ENCODE results near the gene TTLL11.
"Not testable (repeated sequence)": the region's sequence is repeated elsewhere in the genome, so short reads cannot be mapped to it uniquely, and the experiment has no call there.

TTLL11 gene

DNA sequence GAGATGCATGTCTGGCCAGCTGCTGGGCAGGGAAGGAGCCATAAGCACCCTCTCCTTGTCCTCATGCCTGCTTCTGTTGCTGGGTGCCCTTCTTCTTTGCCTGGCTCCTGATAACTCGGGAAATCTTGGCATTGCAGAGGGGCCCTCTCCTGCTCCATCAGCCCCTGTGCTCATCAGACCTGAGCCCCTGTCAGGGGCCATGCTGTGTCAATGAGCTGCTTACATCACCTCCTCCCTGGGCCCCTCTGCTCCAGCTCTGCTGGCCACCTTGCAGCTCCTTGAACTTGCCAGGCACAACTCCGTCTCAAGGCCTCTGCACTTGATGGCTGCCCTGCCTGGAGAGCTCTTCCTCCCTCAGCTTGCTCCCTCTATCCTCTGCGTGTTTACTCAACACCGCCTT lies 194.3 kb downstream of the TTLL11 start:
- no peaks in the 10 kb centered on the region for H3K27me3 ChIP-seq (ENCODE audit: control insufficient read depth in 2 of 2, insufficient read depth in 2 of 2, low read length in 2 of 2)
- H3K4me3 ChIP-seq (ENCODE audit: low read length in 2 of 2): no peak overlapping the region
- H3K27ac ChIP-seq (ENCODE audit: low read depth in 2 of 2, low read length in 2 of 2): no peak overlapping the region
- H3K9me3 ChIP-seq (ENCODE audit: control insufficient read depth in 2 of 2, low read length in 2 of 2): no peaks in the 10 kb centered on the region
- H3K9ac ChIP-seq (ENCODE audit: low read depth in 1 of 2, low read length in 2 of 2): no peak overlapping the region
- H3K36me3 ChIP-seq (ENCODE audit: control insufficient read depth in 2 of 2, insufficient read depth in 2 of 2, low read length in 2 of 2): no peaks in the 10 kb centered on the region
- H3K4me1 ChIP-seq (ENCODE audit: control insufficient read depth in 2 of 2, insufficient read depth in 2 of 2, low read length in 2 of 2): no peaks in the 10 kb centered on the region

DNA sequence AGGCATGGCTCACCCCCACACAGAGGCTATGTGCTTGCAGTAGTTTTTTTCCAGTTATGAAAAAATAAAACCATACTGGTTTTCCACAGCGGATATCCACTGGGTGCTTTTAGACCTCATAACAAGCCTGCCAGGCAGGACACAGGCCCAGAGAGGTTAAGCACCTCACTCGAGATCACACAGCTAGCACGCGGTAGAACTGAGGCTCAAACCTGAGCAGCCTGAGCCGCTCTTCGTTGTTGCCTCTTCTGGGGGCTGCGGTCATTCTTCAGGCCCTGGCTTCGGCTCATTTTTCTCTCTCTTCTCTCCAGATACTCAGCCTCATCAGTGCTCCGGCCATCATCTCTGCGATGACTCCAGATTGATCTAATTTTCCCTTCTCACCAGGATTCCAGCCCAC lies 196.0 kb downstream of the TTLL11 start:
- Histone ChIP-seq H3K9ac (ENCODE audit: low read depth in 1 of 2, low read length in 2 of 2) (no peak overlapping the region), H3K36me3 (ENCODE audit: control insufficient read depth in 2 of 2, insufficient read depth in 2 of 2, low read length in 2 of 2) (no peaks in the 10 kb centered on the region), H3K27me3 (ENCODE audit: control insufficient read depth in 2 of 2, insufficient read depth in 2 of 2, low read length in 2 of 2) (no peaks in the 10 kb centered on the region), H3K9me3 (ENCODE audit: control insufficient read depth in 2 of 2, low read length in 2 of 2) (no peaks in the 10 kb centered on the region), H3K4me3 (ENCODE audit: low read length in 2 of 2) (no peak overlapping the region), H3K4me1 (ENCODE audit: control insufficient read depth in 2 of 2, insufficient read depth in 2 of 2, low read length in 2 of 2) (no peaks in the 10 kb centered on the region), H3K27ac (ENCODE audit: low read depth in 2 of 2, low read length in 2 of 2) (no peak overlapping the region)

DNA sequence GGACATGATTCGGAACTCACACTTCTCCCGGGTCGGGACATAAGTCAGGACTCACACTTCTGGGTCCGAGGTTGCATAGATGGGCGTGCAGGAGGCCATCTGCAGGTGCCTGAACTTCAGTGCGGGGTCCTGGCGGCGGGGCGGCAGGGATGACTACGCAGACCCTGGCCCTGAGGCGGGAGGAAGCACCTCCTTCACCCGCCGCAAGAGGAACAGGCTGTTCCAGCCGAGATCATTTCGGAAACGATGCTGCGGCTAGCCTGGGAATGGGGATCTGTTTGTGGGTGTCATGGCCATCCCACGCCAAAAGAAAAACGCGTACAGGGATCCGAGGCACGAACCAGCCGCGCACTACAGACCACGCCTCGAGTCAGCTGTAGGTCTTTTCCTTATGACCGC lies 196.6 kb downstream of the TTLL11 start:
- Histone ChIP-seq H3K4me1 (ENCODE audit: control insufficient read depth in 2 of 2, insufficient read depth in 2 of 2, low read length in 2 of 2) (no peaks in the 10 kb centered on the region), H3K9me3 (ENCODE audit: control insufficient read depth in 2 of 2, low read length in 2 of 2) (no peaks in the 10 kb centered on the region), H3K9ac (ENCODE audit: low read depth in 1 of 2, low read length in 2 of 2) (no peak overlapping the region), H3K27me3 (ENCODE audit: control insufficient read depth in 2 of 2, insufficient read depth in 2 of 2, low read length in 2 of 2) (no peaks in the 10 kb centered on the region), H3K36me3 (ENCODE audit: control insufficient read depth in 2 of 2, insufficient read depth in 2 of 2, low read length in 2 of 2) (no peaks in the 10 kb centered on the region), H3K27ac (ENCODE audit: low read depth in 2 of 2, low read length in 2 of 2) (no peak overlapping the region), H3K4me3 (ENCODE audit: low read length in 2 of 2) (no peak overlapping the region)

DNA sequence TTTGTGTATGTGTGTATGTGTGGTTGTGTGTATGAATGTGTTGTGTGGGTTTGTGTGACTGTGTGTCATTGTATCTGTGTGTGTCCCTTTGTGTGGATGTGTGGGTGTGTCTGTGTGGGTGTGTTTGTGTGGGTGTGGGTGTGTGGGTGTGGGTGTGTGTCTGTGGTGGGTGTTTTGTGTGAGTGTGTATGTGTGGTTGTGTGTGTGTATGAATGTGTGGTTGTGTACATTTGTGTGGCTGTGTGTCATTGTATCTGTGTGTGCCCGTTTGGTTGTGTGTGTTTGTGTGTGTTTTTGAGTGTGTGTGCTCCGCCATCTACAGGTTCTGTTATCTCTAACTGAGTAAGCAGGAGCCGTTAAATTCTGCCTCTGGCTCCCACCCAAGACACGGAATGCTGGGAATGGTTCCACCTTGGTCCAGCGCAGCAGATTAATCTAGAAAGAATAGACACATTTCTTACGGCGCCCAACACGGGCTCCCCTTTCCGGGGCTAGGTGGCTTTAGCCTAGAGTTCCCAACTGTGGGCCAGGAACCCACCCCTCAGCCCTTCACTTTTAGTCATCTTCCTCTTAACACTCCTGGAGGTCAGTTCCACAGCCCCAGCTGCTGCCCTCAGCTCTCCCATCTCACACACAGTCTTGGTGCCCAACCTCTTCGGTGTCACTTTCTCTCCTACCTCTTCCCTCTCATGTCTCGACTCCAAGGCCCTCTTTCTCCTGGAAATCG lies 197.1 kb downstream of the TTLL11 start:
- Histone ChIP-seq H3K9me3 (ENCODE audit: control insufficient read depth in 2 of 2, low read length in 2 of 2) (no peaks in the 10 kb centered on the region), H3K36me3 (ENCODE audit: control insufficient read depth in 2 of 2, insufficient read depth in 2 of 2, low read length in 2 of 2) (no peaks in the 10 kb centered on the region), H3K9ac (ENCODE audit: low read depth in 1 of 2, low read length in 2 of 2) (no peak overlapping the region), H3K27me3 (ENCODE audit: control insufficient read depth in 2 of 2, insufficient read depth in 2 of 2, low read length in 2 of 2) (no peaks in the 10 kb centered on the region), H3K4me1 (ENCODE audit: control insufficient read depth in 2 of 2, insufficient read depth in 2 of 2, low read length in 2 of 2) (no peaks in the 10 kb centered on the region), H3K4me3 (ENCODE audit: low read length in 2 of 2) (no peak overlapping the region), H3K27ac (ENCODE audit: low read depth in 2 of 2, low read length in 2 of 2) (no peak overlapping the region)

DNA sequence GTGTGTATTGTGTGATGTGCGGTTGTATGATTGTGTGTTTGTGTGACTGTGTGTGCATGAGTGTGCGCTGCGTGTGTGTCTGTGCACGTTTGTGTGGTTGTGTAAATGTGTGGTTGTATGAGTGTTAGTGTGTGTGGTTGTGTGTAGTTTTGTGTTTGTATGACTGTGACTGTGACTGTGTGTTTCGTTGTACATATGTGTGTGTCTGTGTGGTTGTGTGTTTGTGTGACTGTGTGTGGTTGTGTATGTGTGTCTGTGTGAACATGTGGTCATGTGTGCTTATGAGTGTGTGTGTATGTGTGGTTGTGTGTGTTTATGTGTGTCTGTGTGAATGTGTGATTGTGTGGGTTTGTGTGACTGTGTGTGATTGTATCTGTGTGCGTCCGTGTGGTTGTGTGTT lies 197.8 kb downstream of the TTLL11 start:
- Histone ChIP-seq H3K36me3 (ENCODE audit: control insufficient read depth in 2 of 2, insufficient read depth in 2 of 2, low read length in 2 of 2) (no peaks in the 10 kb centered on the region), H3K4me3 (ENCODE audit: low read length in 2 of 2) (no peak overlapping the region), H3K9me3 (ENCODE audit: control insufficient read depth in 2 of 2, low read length in 2 of 2) (no peaks in the 10 kb centered on the region), H3K4me1 (ENCODE audit: control insufficient read depth in 2 of 2, insufficient read depth in 2 of 2, low read length in 2 of 2) (no peaks in the 10 kb centered on the region), H3K9ac (ENCODE audit: low read depth in 1 of 2, low read length in 2 of 2) (no peak overlapping the region), H3K27ac (ENCODE audit: low read depth in 2 of 2, low read length in 2 of 2) (no peak overlapping the region), H3K27me3 (ENCODE audit: control insufficient read depth in 2 of 2, insufficient read depth in 2 of 2, low read length in 2 of 2) (no peaks in the 10 kb centered on the region)

DNA sequence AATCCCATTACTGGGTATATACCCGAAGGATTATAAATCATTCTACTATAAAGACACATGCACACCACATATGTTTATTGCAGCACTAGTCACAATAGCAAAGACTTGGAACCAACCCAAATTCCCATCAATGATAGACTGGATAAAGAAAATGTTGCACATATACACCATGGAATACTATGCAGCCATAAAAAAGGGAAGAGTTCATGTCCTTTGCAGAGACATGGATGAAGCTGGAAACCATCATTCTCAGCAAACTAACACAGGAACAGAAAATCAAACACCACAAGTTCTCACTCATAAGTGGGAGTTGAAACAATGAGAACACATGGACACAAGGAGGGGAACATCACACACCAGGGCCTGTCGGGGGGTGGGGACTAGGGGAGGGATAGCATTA lies 198.7 kb downstream of the TTLL11 start:
- H3K36me3 ChIP-seq (ENCODE audit: control insufficient read depth in 2 of 2, insufficient read depth in 2 of 2, low read length in 2 of 2); H3K9ac ChIP-seq (ENCODE audit: low read depth in 1 of 2, low read length in 2 of 2); H3K9me3 ChIP-seq (ENCODE audit: control insufficient read depth in 2 of 2, low read length in 2 of 2); H3K4me3 ChIP-seq (ENCODE audit: low read length in 2 of 2); H3K27ac ChIP-seq (ENCODE audit: low read depth in 2 of 2, low read length in 2 of 2); H3K27me3 ChIP-seq (ENCODE audit: control insufficient read depth in 2 of 2, insufficient read depth in 2 of 2, low read length in 2 of 2); H3K4me1 ChIP-seq (ENCODE audit: control insufficient read depth in 2 of 2, insufficient read depth in 2 of 2, low read length in 2 of 2): not testable (repeated sequence)

DNA sequence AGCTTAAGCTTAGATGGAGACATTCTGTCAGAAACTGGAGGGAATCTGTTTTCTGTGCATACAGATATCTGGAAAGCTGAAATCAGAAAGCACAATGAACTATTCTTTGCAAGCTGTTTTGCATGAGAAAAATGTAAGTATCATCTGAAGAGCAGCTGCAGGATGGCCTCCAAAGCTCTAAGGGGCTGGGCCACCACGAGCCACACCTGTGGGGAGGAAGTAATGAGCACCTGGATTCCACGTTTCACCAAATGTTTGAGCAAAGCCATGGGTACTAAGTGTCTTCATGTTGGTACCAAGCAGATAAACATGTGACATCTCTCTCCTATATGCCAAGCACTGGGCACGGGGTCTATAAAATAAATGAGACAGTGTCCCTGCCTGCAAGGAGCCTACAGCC lies 199.3 kb downstream of the TTLL11 start:
- H3K9me3 ChIP-seq (ENCODE audit: control insufficient read depth in 2 of 2, low read length in 2 of 2): no peaks in the 10 kb centered on the region
- no peak overlapping the region for H3K27ac ChIP-seq (ENCODE audit: low read depth in 2 of 2, low read length in 2 of 2)
- no peak overlapping the region for H3K4me3 ChIP-seq (ENCODE audit: low read length in 2 of 2)
- no peaks in the 10 kb centered on the region for H3K36me3 ChIP-seq (ENCODE audit: control insufficient read depth in 2 of 2, insufficient read depth in 2 of 2, low read length in 2 of 2)
- H3K4me1 ChIP-seq (ENCODE audit: control insufficient read depth in 2 of 2, insufficient read depth in 2 of 2, low read length in 2 of 2): no peaks in the 10 kb centered on the region
- no peaks in the 10 kb centered on the region for H3K27me3 ChIP-seq (ENCODE audit: control insufficient read depth in 2 of 2, insufficient read depth in 2 of 2, low read length in 2 of 2)
- no peak overlapping the region for H3K9ac ChIP-seq (ENCODE audit: low read depth in 1 of 2, low read length in 2 of 2)

DNA sequence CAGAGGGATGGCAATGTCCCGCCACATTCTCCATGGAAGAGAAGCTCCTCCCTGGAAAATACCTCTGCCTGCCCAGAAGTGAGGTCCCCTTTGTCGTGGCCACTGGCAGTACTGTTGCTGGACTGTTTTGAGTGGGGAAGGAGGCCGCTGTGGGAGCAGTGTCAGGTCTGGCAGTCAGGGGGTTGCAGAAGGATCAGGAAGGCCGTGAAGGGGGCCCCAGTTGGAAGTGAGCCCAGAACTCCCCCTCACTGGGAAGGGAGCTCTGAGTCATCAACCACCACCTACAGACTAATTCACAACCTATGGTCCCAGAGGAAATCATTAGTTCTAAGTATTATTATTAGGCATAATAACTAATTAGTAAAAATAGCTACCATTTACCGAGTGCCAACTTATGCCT lies 200.4 kb downstream of the TTLL11 start:
- H3K9me3 ChIP-seq (ENCODE audit: control insufficient read depth in 2 of 2, low read length in 2 of 2): no peaks in the 10 kb centered on the region
- no peak overlapping the region for H3K9ac ChIP-seq (ENCODE audit: low read depth in 1 of 2, low read length in 2 of 2)

DNA sequence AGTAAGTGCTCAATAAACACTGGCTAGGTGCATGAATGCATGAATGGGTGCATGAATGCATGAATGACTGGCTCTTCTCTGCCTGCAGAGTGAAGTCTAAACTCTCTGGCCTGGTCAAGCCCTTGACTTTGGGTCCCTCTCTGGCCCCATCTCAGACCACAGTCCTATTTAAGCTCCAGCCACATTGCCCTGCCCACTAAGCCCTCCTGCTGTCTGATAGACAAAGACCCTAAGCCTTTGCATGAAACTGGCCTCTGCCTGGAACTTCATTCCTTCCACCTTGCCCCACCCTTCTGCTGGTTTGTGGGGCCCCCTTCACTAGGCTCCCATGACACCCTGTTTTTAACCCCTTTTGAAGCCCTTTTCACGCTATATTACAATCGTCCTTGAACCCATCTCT lies 202.4 kb downstream of the TTLL11 start:
- Histone ChIP-seq H3K9me3 (ENCODE audit: control insufficient read depth in 2 of 2, low read length in 2 of 2) (no peaks in the 10 kb centered on the region), H3K27me3 (ENCODE audit: control insufficient read depth in 2 of 2, insufficient read depth in 2 of 2, low read length in 2 of 2) (no peaks in the 10 kb centered on the region), H3K4me1 (ENCODE audit: control insufficient read depth in 2 of 2, insufficient read depth in 2 of 2, low read length in 2 of 2) (no peaks in the 10 kb centered on the region), H3K9ac (ENCODE audit: low read depth in 1 of 2, low read length in 2 of 2) (no peak overlapping the region), H3K36me3 (ENCODE audit: control insufficient read depth in 2 of 2, insufficient read depth in 2 of 2, low read length in 2 of 2) (no peaks in the 10 kb centered on the region), H3K4me3 (ENCODE audit: low read length in 2 of 2) (no peak overlapping the region), H3K27ac (ENCODE audit: low read depth in 2 of 2, low read length in 2 of 2) (no peak overlapping the region)

More for the DNA sequence above, 200.4 kb downstream of the TTLL11 start:
- Histone ChIP-seq H3K27ac (ENCODE audit: low read depth in 2 of 2, low read length in 2 of 2) (no peak overlapping the region), H3K36me3 (ENCODE audit: control insufficient read depth in 2 of 2, insufficient read depth in 2 of 2, low read length in 2 of 2) (no peaks in the 10 kb centered on the region), H3K4me3 (ENCODE audit: low read length in 2 of 2) (no peak overlapping the region), H3K4me1 (ENCODE audit: control insufficient read depth in 2 of 2, insufficient read depth in 2 of 2, low read length in 2 of 2) (no peaks in the 10 kb centered on the region), H3K27me3 (ENCODE audit: control insufficient read depth in 2 of 2, insufficient read depth in 2 of 2, low read length in 2 of 2) (no peaks in the 10 kb centered on the region)

DNA sequence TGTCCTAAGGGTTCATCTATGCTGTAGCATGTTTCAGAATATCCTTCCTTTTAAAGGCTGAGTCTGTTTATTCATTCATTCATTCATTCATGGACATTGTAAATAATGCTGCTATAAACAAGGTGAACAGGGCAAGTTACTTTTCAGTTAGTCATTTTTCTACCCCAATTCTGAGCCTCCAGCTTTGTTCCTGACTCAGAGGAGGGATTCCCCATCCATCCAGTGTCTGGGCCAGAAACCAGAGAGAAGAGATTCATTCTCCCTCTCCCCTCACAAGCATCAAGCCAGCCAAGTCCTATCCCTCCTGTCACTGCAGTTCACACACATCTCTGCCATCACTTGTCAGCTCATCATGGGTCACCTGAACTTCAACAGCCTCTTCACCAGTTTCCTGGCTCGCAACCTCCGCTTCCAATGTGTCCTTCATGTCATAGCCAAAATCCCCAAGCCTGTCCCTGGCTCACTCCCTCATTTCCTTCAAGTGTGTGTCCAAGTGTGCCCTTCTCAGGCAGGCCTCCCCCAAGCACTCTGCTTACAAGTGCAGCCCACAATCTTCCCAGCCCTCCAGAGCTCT lies 203.0 kb downstream of the TTLL11 start:
- Histone ChIP-seq H3K4me3 (ENCODE audit: low read length in 2 of 2) (no peak overlapping the region), H3K9ac (ENCODE audit: low read depth in 1 of 2, low read length in 2 of 2) (no peak overlapping the region), H3K27me3 (ENCODE audit: control insufficient read depth in 2 of 2, insufficient read depth in 2 of 2, low read length in 2 of 2) (no peaks in the 10 kb centered on the region), H3K9me3 (ENCODE audit: control insufficient read depth in 2 of 2, low read length in 2 of 2) (no peaks in the 10 kb centered on the region), H3K27ac (ENCODE audit: low read depth in 2 of 2, low read length in 2 of 2) (no peak overlapping the region), H3K36me3 (ENCODE audit: control insufficient read depth in 2 of 2, insufficient read depth in 2 of 2, low read length in 2 of 2) (no peaks in the 10 kb centered on the region), H3K4me1 (ENCODE audit: control insufficient read depth in 2 of 2, insufficient read depth in 2 of 2, low read length in 2 of 2) (no peaks in the 10 kb centered on the region)

All from mucosa of rectum (tissue), 2 donors.